Gastrocnemius medialis (tissue), 4 donors: Measurements from ENCODE around the gene KCNJ10.

Experiments used
- POLR2A ChIP-seq, 2 donors: fragments of 450-650 bp; IDR thresholded peaks; one replicate each; pipeline ENCODE4 v1.6.1; 2017; ENCODE audit warnings: antibody characterized with exemption in 2 of 2, mild to moderate bottlenecking in 2 of 2, moderate library complexity in 2 of 2
- TF ChIP-seq, protein P1 (sequence below), 5 experiments: fragments of 450-650 bp in 3 of 5; fragments of 200-600 bp in 2 of 5; sonication (generic) in 2 of 5; IDR thresholded peaks in 4 of 5; conservative IDR thresholded peaks in 1 of 5; 1 replicate in 4 of 5; 2 replicates in 1 of 5; pipeline ENCODE4 v1.5.1; 2016 to 2019; ENCODE audit warnings: antibody characterized with exemption in 5 of 5, mild to moderate bottlenecking in 3 of 5, moderate library complexity in 3 of 5

DNA sequence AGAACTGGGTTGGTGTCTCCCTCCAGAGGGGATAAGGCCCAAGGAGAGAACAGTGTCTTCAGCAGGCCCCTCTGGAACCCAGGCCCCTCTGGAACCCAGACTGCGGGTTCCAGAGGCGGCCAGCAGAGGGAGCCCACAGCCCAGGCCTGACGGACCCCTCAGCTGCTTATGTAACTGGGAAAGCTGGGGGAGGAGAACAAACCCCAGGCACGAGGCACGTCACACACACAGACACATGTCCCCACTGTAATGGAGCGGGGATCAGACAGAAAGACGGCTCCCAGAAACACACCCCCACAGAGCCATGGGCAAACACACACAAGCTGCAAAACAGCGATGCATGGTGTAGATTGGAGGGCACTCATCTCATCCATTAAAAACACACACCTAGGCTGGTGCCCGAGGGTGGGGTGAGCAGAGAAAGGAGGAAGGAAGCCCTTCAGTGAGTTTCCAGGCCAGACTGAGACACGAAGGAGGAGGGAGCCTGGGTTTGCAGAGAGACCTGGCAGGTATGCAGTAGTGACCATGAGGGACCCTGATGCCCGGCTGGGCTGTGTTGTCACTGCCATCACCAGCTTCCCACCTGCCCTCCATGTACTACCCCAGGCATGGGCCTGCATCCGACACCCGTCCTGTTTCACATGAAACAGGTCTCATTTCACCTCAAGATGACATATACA lies 31.2 kb upstream of the KCNJ10 start:
- peak in 1 of 2 donors; percentile 43 for TF ChIP-seq POLR2A (IDR thresholded peaks at IDR 0.05)
- TF ChIP-seq, protein P1, sequence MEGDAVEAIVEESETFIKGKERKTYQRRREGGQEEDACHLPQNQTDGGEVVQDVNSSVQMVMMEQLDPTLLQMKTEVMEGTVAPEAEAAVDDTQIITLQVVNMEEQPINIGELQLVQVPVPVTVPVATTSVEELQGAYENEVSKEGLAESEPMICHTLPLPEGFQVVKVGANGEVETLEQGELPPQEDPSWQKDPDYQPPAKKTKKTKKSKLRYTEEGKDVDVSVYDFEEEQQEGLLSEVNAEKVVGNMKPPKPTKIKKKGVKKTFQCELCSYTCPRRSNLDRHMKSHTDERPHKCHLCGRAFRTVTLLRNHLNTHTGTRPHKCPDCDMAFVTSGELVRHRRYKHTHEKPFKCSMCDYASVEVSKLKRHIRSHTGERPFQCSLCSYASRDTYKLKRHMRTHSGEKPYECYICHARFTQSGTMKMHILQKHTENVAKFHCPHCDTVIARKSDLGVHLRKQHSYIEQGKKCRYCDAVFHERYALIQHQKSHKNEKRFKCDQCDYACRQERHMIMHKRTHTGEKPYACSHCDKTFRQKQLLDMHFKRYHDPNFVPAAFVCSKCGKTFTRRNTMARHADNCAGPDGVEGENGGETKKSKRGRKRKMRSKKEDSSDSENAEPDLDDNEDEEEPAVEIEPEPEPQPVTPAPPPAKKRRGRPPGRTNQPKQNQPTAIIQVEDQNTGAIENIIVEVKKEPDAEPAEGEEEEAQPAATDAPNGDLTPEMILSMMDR (IDR thresholded peaks at IDR 0.05 in 4 of 5, conservative IDR thresholded peaks at IDR 0.05 in 1 of 5) = peak; percentile 95 to 99 (median 99)
